Subcutaneous adipose tissue (tissue), 4 donors: ENCODE measurements around the gene SH3BP4. TPM values are rescaled to one million over a fixed set of nuclear protein-coding genes. Genes with fewer than 3 reads are reported as not detected.

ENCODE experiments used
- total RNA-seq, 4 donors: library from RNA; depleted of rRNA; stranded (reverse); fragments of >200 nt; gene quantifications; one replicate each; pipeline ENCODE4 v1.1.0, GENCODE V29; 2016
- TF ChIP-seq, protein P1 (sequence below): fragments of 450-650 bp; IDR thresholded peaks from one replicate; pipeline ENCODE4 v1.5.1; 2016; ENCODE audit warnings: low read depth, mild to moderate bottlenecking, control low read depth, antibody characterized with exemption, moderate library complexity

SH3BP4 gene
- total RNA-seq, 4 donors from 2014 or later, result 12.4 to 35.6 (median 24.1) TPM

DNA sequence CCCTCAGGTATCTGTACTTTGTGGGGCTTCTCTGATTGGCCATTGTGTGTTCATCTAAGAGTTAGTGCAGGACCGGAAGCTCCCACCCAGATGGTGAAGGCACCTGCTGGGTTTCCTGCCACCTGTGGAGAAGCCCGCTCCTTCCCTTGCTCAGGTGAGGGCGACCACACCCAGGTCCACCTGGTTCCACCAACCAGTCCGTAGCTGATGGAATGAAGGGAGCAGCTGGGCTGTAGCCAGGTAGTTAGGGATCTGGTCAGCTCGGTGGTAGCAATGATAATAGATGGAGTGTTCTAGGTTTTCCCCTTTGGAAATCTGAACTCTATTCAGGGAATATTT lies 16.0 kb downstream of the SH3BP4 start:
- TF ChIP-seq, protein P1, sequence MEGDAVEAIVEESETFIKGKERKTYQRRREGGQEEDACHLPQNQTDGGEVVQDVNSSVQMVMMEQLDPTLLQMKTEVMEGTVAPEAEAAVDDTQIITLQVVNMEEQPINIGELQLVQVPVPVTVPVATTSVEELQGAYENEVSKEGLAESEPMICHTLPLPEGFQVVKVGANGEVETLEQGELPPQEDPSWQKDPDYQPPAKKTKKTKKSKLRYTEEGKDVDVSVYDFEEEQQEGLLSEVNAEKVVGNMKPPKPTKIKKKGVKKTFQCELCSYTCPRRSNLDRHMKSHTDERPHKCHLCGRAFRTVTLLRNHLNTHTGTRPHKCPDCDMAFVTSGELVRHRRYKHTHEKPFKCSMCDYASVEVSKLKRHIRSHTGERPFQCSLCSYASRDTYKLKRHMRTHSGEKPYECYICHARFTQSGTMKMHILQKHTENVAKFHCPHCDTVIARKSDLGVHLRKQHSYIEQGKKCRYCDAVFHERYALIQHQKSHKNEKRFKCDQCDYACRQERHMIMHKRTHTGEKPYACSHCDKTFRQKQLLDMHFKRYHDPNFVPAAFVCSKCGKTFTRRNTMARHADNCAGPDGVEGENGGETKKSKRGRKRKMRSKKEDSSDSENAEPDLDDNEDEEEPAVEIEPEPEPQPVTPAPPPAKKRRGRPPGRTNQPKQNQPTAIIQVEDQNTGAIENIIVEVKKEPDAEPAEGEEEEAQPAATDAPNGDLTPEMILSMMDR, result no peak

- TF ChIP-seq, protein P1, result no peak
Measured at GRCh38 chr2:234968631-234969305, 17.0 kb downstream of the SH3BP4 start.

- TF ChIP-seq, protein P1, result no peak
Measured at GRCh38 chr2:234969306-234970098, 17.7 kb downstream of the SH3BP4 start.

DNA sequence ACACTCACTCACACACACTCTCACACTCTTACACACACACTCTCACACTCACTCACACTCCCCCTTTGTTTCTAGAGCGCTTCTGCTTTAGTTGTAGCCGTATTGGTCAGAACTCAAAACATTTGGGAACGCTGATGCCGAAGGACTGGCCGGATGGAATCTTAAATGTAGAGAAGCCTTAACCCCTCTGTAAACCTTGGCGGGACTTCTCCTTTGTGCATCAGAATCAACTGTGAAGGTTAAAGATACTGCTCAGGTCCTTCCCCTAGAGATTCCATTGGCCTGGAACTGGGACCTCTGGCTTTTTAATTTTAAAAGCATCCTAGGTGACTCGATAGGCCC lies 18.3 kb downstream of the SH3BP4 start:
- TF ChIP-seq, protein P1, result no peak

DNA sequence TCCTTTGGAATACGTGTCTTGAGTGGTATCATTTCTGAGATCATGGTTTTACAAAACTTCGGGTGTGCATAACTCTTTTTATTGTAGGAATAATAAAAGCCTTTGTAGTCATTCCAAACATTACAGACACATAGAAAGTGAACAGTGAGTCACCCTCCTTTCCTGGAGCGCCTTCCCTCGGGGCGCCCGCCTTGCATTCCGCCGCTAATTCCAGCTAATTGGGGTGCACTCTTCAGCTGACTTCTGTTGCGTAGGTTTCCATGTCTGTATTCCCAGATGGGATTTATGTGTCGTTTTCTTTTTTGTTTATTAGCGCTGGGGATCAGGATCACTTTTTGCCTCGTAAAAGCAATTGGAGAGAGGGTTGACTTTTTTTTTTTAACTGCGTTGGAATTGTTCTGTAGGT lies 18.7 kb downstream of the SH3BP4 start:
- TF ChIP-seq, protein P1, result no peak

DNA sequence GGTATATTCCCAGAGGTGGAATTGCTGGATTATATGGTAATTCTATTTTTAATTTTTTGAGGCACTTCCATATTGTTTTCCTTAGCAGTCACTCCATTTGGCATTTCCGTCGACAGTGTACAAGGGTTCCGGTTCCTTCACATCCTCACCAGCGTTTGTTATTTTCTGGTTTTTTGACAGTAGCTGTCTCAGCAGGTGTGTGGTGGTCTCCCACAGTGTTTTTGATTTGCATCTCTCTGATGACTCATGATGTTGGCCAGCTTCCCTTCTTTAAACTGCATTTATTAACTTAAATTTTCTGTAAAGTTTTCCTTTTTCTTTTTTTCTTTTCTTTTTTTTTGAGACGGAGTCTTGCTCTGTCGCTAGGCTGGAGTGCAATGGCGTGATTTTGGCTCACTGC lies 19.7 kb downstream of the SH3BP4 start:
- TF ChIP-seq, protein P1, result no peak

- TF ChIP-seq, protein P1, result no peak
Measured at GRCh38 chr2:234973008-234973407, 21.2 kb downstream of the SH3BP4 start.
